Fibroblast of lung (primary cell): Measurements from ENCODE around the gene TXNDC11. TPM values are rescaled to one million over a fixed set of nuclear protein-coding genes. Genes with fewer than 3 reads are reported as not detected.

Experiments used
- DNase-seq, 2 donors: peaks; one replicate each; pipeline versions ENCODE4 v3.0.0 to v3.0.0-alpha.2; 2010; ENCODE audit warnings: low read depth in 2 of 2
- H2AFZ ChIP-seq: 2 replicates; pipeline ENCODE4 v1.5.1; 2012; ENCODE audit warnings: low read length, control low read depth, inconsistent platforms
- H3K27ac ChIP-seq: 2 replicates; pipeline ENCODE4 v1.5.1; 2011; ENCODE audit warnings: low read length, control low read depth; ENCODE audit not compliant: insufficient read depth
- H3K27me3 ChIP-seq: 2 replicates; pipeline ENCODE4 v1.5.1; 2011; ENCODE audit warnings: mild to moderate bottlenecking, low read length; ENCODE audit not compliant: control insufficient read depth, insufficient read depth
- H3K36me3 ChIP-seq: 2 replicates; pipeline ENCODE4 v1.5.1; 2011; ENCODE audit warnings: low read length; ENCODE audit not compliant: control insufficient read depth, insufficient read depth
- H3K4me1 ChIP-seq: 2 replicates; pipeline ENCODE4 v1.5.1; 2011; ENCODE audit warnings: low read length; ENCODE audit not compliant: control insufficient read depth, insufficient read depth; ENCODE audit errors: extremely low read depth
- H3K4me2 ChIP-seq: 2 replicates; pipeline ENCODE4 v1.5.1; 2011; ENCODE audit warnings: low read length, control low read depth; ENCODE audit not compliant: insufficient read depth; ENCODE audit errors: extremely low read depth
- H3K4me3 ChIP-seq, 4 experiments: fragments of 200-600 bp in 1 of 4; sonication (generic) in 1 of 4; replicated peaks in 1 of 4; 2 replicates each; pipeline ENCODE4 v1.5.1; 2011 to 2016; ENCODE audit warnings: low read length in 4 of 4, low read depth in 3 of 4, mild to moderate bottlenecking in 3 of 4, control low read depth in 2 of 4, inconsistent platforms in 1 of 4, mixed read lengths in 1 of 4; ENCODE audit not compliant: insufficient read depth in 1 of 4; ENCODE audit errors: control extremely low read depth in 1 of 4
- H3K79me2 ChIP-seq: 2 replicates; pipeline ENCODE4 v1.5.1; 2012; ENCODE audit warnings: mild to moderate bottlenecking, low read length, inconsistent platforms; ENCODE audit not compliant: control insufficient read depth, insufficient read depth
- H3K9ac ChIP-seq: 2 replicates; pipeline ENCODE4 v1.5.1; 2011; ENCODE audit warnings: mild to moderate bottlenecking, low read length, control low read depth; ENCODE audit not compliant: insufficient read depth
- H3K9me3 ChIP-seq: 2 replicates; pipeline ENCODE4 v1.5.1; 2012; ENCODE audit warnings: low read depth, low read length; ENCODE audit not compliant: control insufficient read depth, insufficient read depth
- H4K20me1 ChIP-seq: 2 replicates; pipeline ENCODE4 v1.5.1; 2011; ENCODE audit warnings: low read length; ENCODE audit not compliant: control insufficient read depth, insufficient read depth; ENCODE audit errors: extremely low read depth
- CTCF ChIP-seq, 2 donors: IDR thresholded peaks in 1 of 2; conservative IDR thresholded peaks in 1 of 2; 1 replicate in 1 of 2; 2 replicates in 1 of 2; pipeline ENCODE4 v1.5.1; 2011 to 2012; ENCODE audit warnings: low read length in 2 of 2, control low read depth in 1 of 2, inconsistent platforms in 1 of 2, low read depth in 1 of 2, mild to moderate bottlenecking in 1 of 2
- EZH2 ChIP-seq: IDR thresholded peaks from 2 replicates; pipeline ENCODE4 v1.5.1; 2012; ENCODE audit warnings: low read length, control low read depth, mild to moderate bottlenecking; ENCODE audit errors: missing control alignments
- polyA plus RNA-seq, 2 donors: library from polyadenylated mRNA; depleted of rRNA in 1 of 2; stranded (reverse) in 1 of 2; unstranded in 1 of 2; fragments of >200 nt; gene quantifications; 2 replicates each; pipeline ENCODE4 v1.2.1, GENCODE V29; 2011 to 2012; ENCODE audit warnings: missing spikeins in 1 of 2
- total RNA-seq: library from RNA; depleted of rRNA; stranded (reverse); fragments of >200 nt; gene quantifications from 2 replicates; pipeline ENCODE4 v1.2.1, GENCODE V29; 2014

The TXNDC11 gene
- total and polyA plus RNA-seq, 2 donors (not counting 1 experiment from before 2014, with no cell fraction given): 26.8 to 46.2 TPM

GRCh38 chr16:11708421-11708820, 34.2 kb downstream of the TXNDC11 start:
- Histone ChIP-seq H3K4me3 (no peak overlapping the region), H3K36me3 (peaks cover 4% of the 10 kb centered on the region), H3K4me1 (peaks cover 2% of the 10 kb centered on the region), H3K9ac (no peak overlapping the region), H3K27me3 (no peaks in the 10 kb centered on the region), H2AFZ (no peak overlapping the region), H4K20me1 (no peaks in the 10 kb centered on the region), H3K9me3 (no peaks in the 10 kb centered on the region), H3K27ac (no peak overlapping the region), H3K79me2 (no peaks in the 10 kb centered on the region), H3K4me2 (no peak overlapping the region)
- TF ChIP-seq CTCF (conservative IDR thresholded peaks at IDR 0.05 in 1 of 2, IDR thresholded peaks at IDR 0.05 in 1 of 2; ENCODE audit: low read depth in 1 of 2, low read length in 2 of 2) (no peak), EZH2 (no peak)
- peak; percentile 7 to 56 for DNase-seq

GRCh38 chr16:11707679-11708197, 34.9 kb downstream of the TXNDC11 start:
- Histone ChIP-seq H3K4me3 (no peak overlapping the region), H3K27me3 (no peaks in the 10 kb centered on the region), H2AFZ (no peak overlapping the region), H3K79me2 (no peaks in the 10 kb centered on the region), H4K20me1 (no peaks in the 10 kb centered on the region), H3K4me1 (peaks cover 2% of the 10 kb centered on the region), H3K4me2 (no peak overlapping the region), H3K9ac (no peak overlapping the region), H3K36me3 (peaks cover 6% of the 10 kb centered on the region), H3K9me3 (no peaks in the 10 kb centered on the region), H3K27ac (no peak overlapping the region)
- no peak for DNase-seq
- TF ChIP-seq CTCF (conservative IDR thresholded peaks at IDR 0.05 in 1 of 2, IDR thresholded peaks at IDR 0.05 in 1 of 2; ENCODE audit: low read depth in 1 of 2, low read length in 2 of 2) (no peak), EZH2 (no peak)

GRCh38 chr16:11706180-11706742, 36.4 kb downstream of the TXNDC11 start:
- no peak for TF ChIP-seq CTCF (conservative IDR thresholded peaks at IDR 0.05 in 1 of 2, IDR thresholded peaks at IDR 0.05 in 1 of 2; ENCODE audit: low read depth in 1 of 2, low read length in 2 of 2)
- TF ChIP-seq EZH2: no peak
- no peak overlapping the region for H3K4me2 ChIP-seq
- no peaks in the 10 kb centered on the region for H3K79me2 ChIP-seq
- H3K27ac ChIP-seq: no peak overlapping the region
- no peak overlapping the region for H2AFZ ChIP-seq
- H3K4me3 ChIP-seq: no peak overlapping the region
- H3K4me1 ChIP-seq: peaks cover 2% of the 10 kb centered on the region
- H3K36me3 ChIP-seq: peaks cover 8% of the 10 kb centered on the region
- no peaks in the 10 kb centered on the region for H3K9me3 ChIP-seq
- no peaks in the 10 kb centered on the region for H4K20me1 ChIP-seq
- H3K9ac ChIP-seq: no peak overlapping the region
- H3K27me3 ChIP-seq: no peaks in the 10 kb centered on the region
- DNase-seq: peak in 1 of 2 donors; percentile 27
